B cell (primary cell): Measurements from ENCODE around the gene VAV3. TPM values are rescaled to one million over a fixed set of nuclear protein-coding genes. Genes with fewer than 3 reads are reported as not detected.

ENCODE experiments used
- ATAC-seq: fragments of 200-7000 bp; cut with Tn5 transposase; one replicate; pipeline ENCODE4 v1.10.0; 2021; ENCODE audit warnings: low read depth, mild to moderate bottlenecking, moderate number of reproducible peaks, moderate library complexity
- CTCF ChIA-PET: fragments of 350-600 bp; sonication (Branson Sonifier 250); formaldehyde crosslinking; loops from one replicate; lab custom pipeline; 2021; ENCODE audit warnings: antibody characterized with exemption, inconsistent platforms; lab: Charles Lee
- POLR2A ChIA-PET: fragments of 350-600 bp; sonication (Branson Sonifier 250); formaldehyde crosslinking; loops from one replicate; lab custom pipeline; 2021; ENCODE audit warnings: antibody characterized with exemption; lab: Charles Lee
- DNase-seq: peaks from one replicate; pipeline ENCODE4 v3.0.0; 2013
- H2AFZ ChIP-seq: 2 replicates; pipeline ENCODE4 v1.6.1; 2012; ENCODE audit warnings: mild to moderate bottlenecking, low read depth, low read length; ENCODE audit not compliant: insufficient read depth, poor library complexity, severe bottlenecking
- H3K27ac ChIP-seq, 2 donors: 1 replicate in 1 of 2; 2 replicates in 1 of 2; pipeline ENCODE4 v1.5.1; 2012 to 2013; ENCODE audit warnings: low read length in 2 of 2, mild to moderate bottlenecking in 2 of 2, moderate library complexity in 1 of 2
- H3K27me3 ChIP-seq, 4 experiments: fragments of 200-600 bp in 1 of 4; sonication (generic) in 1 of 4; replicated peaks in 1 of 4; 1 replicate in 2 of 4; 2 replicates in 2 of 4; pipeline versions ENCODE4 v1.6.1 to v1.7.0; 2013 to 2016; ENCODE audit warnings: low read length in 3 of 4, mild to moderate bottlenecking in 2 of 4, mixed read lengths in 1 of 4, moderate library complexity in 1 of 4; ENCODE audit not compliant: insufficient read depth in 4 of 4, control insufficient read depth in 3 of 4; ENCODE audit errors: control extremely low read depth in 1 of 4
- H3K36me3 ChIP-seq, 2 experiments: replicated peaks in 1 of 2; 1 replicate in 1 of 2; 2 replicates in 1 of 2; pipeline versions ENCODE4 v1.6.1 to v1.7.1; 2013; ENCODE audit warnings: low read length in 1 of 2; ENCODE audit not compliant: insufficient read depth in 2 of 2, control insufficient read depth in 1 of 2; ENCODE audit errors: control extremely low read depth in 1 of 2, extremely low read depth in 1 of 2
- H3K4me1 ChIP-seq, 2 donors: fragments of 200-600 bp in 1 of 2; sonication (generic) in 1 of 2; 1 replicate in 1 of 2; 2 replicates in 1 of 2; pipeline versions ENCODE4 v1.5.1 to v1.6.1; 2013 to 2017; ENCODE audit warnings: low read length in 2 of 2; ENCODE audit not compliant: control insufficient read depth in 2 of 2, insufficient read depth in 2 of 2
- H3K4me2 ChIP-seq: replicated peaks from 2 replicates; pipeline ENCODE3; 2012; ENCODE audit warnings: mild to moderate bottlenecking, low read depth, low read length; ENCODE audit not compliant: poor library complexity, severe bottlenecking
- H3K4me3 ChIP-seq, 5 experiments: fragments of 200-600 bp in 1 of 5; sonication (generic) in 1 of 5; 1 replicate in 3 of 5; 2 replicates in 2 of 5; pipeline versions ENCODE4 v1.5.1 to v1.7.0; 2011 to 2016; ENCODE audit warnings: low read length in 4 of 5, mild to moderate bottlenecking in 4 of 5, low read depth in 2 of 5, control low read depth in 1 of 5, moderate library complexity in 1 of 5; ENCODE audit not compliant: insufficient read depth in 1 of 5; ENCODE audit errors: control extremely low read depth in 1 of 5, extremely low read depth in 1 of 5
- H3K79me2 ChIP-seq: fragments of 200-600 bp; sonication (generic); one replicate; pipeline ENCODE4 v1.6.0; 2016; ENCODE audit warnings: low read length; ENCODE audit not compliant: control insufficient read depth, insufficient read depth
- H3K9ac ChIP-seq: fragments of 200-600 bp; sonication (generic); 2 replicates; pipeline ENCODE4 v1.6.1; 2017; ENCODE audit warnings: mild to moderate bottlenecking, low read length, moderate library complexity
- H3K9me3 ChIP-seq, 3 donors: one replicate each; pipeline versions ENCODE4 v1.6.1 to v1.7.1; 2013; ENCODE audit warnings: low read length in 2 of 3; ENCODE audit not compliant: control insufficient read depth in 2 of 3, insufficient read depth in 1 of 3; ENCODE audit errors: control extremely low read depth in 1 of 3
- H4K20me1 ChIP-seq: 2 replicates; pipeline ENCODE4 v1.6.0; 2012; ENCODE audit warnings: mild to moderate bottlenecking, low read length; ENCODE audit not compliant: insufficient read depth, control insufficient read depth, poor library complexity, severe bottlenecking
- H3K27ac Mint-ChIP-seq: one replicate; pipeline ENCODE4 v1.8.0; 2021; ENCODE audit warnings: mixed read lengths
- H3K27me3 Mint-ChIP-seq: one replicate; pipeline ENCODE4 v1.8.0; 2021; ENCODE audit warnings: mixed read lengths
- H3K4me1 Mint-ChIP-seq: one replicate; pipeline ENCODE4 v1.8.0; 2021; ENCODE audit warnings: mixed read lengths
- H3K4me3 Mint-ChIP-seq: one replicate; pipeline ENCODE4 v1.8.0; 2021; ENCODE audit warnings: mixed read lengths
- H3K9me3 Mint-ChIP-seq: one replicate; pipeline ENCODE4 v1.8.0; 2022; ENCODE audit warnings: mixed read lengths; ENCODE audit not compliant: insufficient read depth
- CTCF ChIP-seq: fragments of 200-600 bp; IDR thresholded peaks from one replicate; pipeline ENCODE4 v1.8.0; 2022; ENCODE audit warnings: antibody characterized with exemption, mild to moderate bottlenecking
- EZH2 ChIP-seq: IDR thresholded peaks from 2 replicates; pipeline ENCODE4 v1.6.1; 2012; ENCODE audit warnings: borderline replicate concordance, low read depth, mild to moderate bottlenecking, moderate library complexity, low read length; ENCODE audit not compliant: insufficient read depth, poor library complexity, severe bottlenecking
- WGBS: methylation state at CpG from one replicate; pipeline ENCODE4 v1.1.5; 2013; ENCODE audit warnings: missing lambda C conversion rate; ENCODE audit not compliant: insufficient coverage; 5-methylcytosine and 5-hydroxymethylcytosine counted together
- intact Hi-C: fragments of 100-400 bp; cut with micrococcal nuclease; formaldehyde crosslinking; loops from one replicate; pipeline ENCODE4 v1.10.0; 2022
- polyA plus RNA-seq: library from polyadenylated mRNA; depleted of rRNA; stranded (reverse); fragments of >200 nt; gene quantifications from 2 replicates; pipeline ENCODE4 v1.2.3, GENCODE V29; 2012
- total RNA-seq, 2 donors: library from RNA; stranded (reverse); fragments of 120-200 nt in 1 of 2; gene quantifications; 1 replicate in 1 of 2; 2 replicates in 1 of 2; pipeline versions ENCODE4 v1.2.3 to v1.2.4, GENCODE V29; 2013 to 2022

Gene VAV3
- total and polyA plus RNA-seq, 2 donors (not counting 1 experiment from before 2014, with no cell fraction given), result 14.8 to 32.5 TPM

- DNase-seq (no peak), ATAC-seq (no peak)
- H3K79me2 ChIP-seq, result no peaks in the 10 kb centered on the region
- intact Hi-C loops, result no loop called here
- no CpG with 5 or more reads among the region's 2 CpGs for WGBS
- no peak for TF ChIP-seq CTCF
- TF ChIP-seq EZH2, result no peak
- H3K4me1 ChIP-seq, result no peaks in the 10 kb centered on the region
- no peaks in the 10 kb centered on the region for H3K27me3 ChIP-seq
- no peak overlapping the region for H3K4me2 ChIP-seq
- ChIA-PET CTCF (no interaction called here), POLR2A (no interaction called here)
- Mint-ChIP-seq H3K4me3 (no peak overlapping the region), H3K27me3 (no peaks in the 10 kb centered on the region), H3K4me1 (no peaks in the 10 kb centered on the region), H3K9me3 (peaks cover 3% of the 10 kb centered on the region), H3K27ac (no peak overlapping the region)
- peaks cover 15 to 24% of the 10 kb centered on the region in 2 experiments for H3K36me3 ChIP-seq
- no peak overlapping the region for H2AFZ ChIP-seq
- H3K9ac ChIP-seq, result no peak overlapping the region
- H3K27ac ChIP-seq, result no peak overlapping the region
- no peak overlapping the region for H3K4me3 ChIP-seq
- peaks cover 0 to 4% (median 2%) of the 10 kb centered on the region in 3 donors for H3K9me3 ChIP-seq
- H4K20me1 ChIP-seq, result no peaks in the 10 kb centered on the region
Observed at GRCh38 chr1:107678993-107679392, 286.0 kb downstream of the VAV3 start.

- Histone ChIP-seq H3K4me3 (no peak overlapping the region), H4K20me1 (no peaks in the 10 kb centered on the region), H3K36me3 (peaks cover 14 to 17% of the 10 kb centered on the region in 2 experiments), H2AFZ (no peak overlapping the region), H3K79me2 (no peaks in the 10 kb centered on the region), H3K4me1 (no peaks in the 10 kb centered on the region), H3K4me2 (no peak overlapping the region), H3K27me3 (no peaks in the 10 kb centered on the region), H3K27ac (no peak overlapping the region), H3K9ac (no peak overlapping the region), H3K9me3 (peaks cover 0 to 4% (median 2%) of the 10 kb centered on the region in 3 donors)
- TF ChIP-seq EZH2 (no peak), CTCF (no peak)
- no peak for DNase-seq
- intact Hi-C loops, result no loop called here
- POLR2A ChIA-PET, result no interaction called here
- no peak for ATAC-seq
- WGBS, result 100% methylated on average over 3 of the region's 3 CpGs
- H3K4me3 Mint-ChIP-seq, result no peak overlapping the region
- no peaks in the 10 kb centered on the region for H3K27me3 Mint-ChIP-seq
- H3K27ac Mint-ChIP-seq, result no peak overlapping the region
- H3K9me3 Mint-ChIP-seq, result peaks cover 3% of the 10 kb centered on the region
- CTCF ChIA-PET, result no interaction called here
- H3K4me1 Mint-ChIP-seq, result no peaks in the 10 kb centered on the region
Observed at GRCh38 chr1:107677697-107678096, 287.3 kb downstream of the VAV3 start.
